Stimulated activated CD8-positive, alpha-beta memory T cell treated with anti-CD3 and anti-CD28 coated beads, Interleukin-4, amount 100 ng/mL, for 4 hours (primary cell): Measurements from ENCODE around the gene PGAP3.
"Not testable (repeated sequence)": the region's sequence is repeated elsewhere in the genome, so short reads cannot be mapped to it uniquely, and the experiment has no call there.

Experiments used
- DNase-seq, 2 donors: peaks; one replicate each; pipeline ENCODE4 v3.0.0-alpha.2; 2020; ENCODE audit warnings: low read depth in 2 of 2, low spot score in 1 of 2

PGAP3 gene

GRCh38 chr17:39715375-39716072 is 27.7 kb upstream of the PGAP3 start:
- no peak for DNase-seq

- no peak for DNase-seq
These were observed 26.4 kb upstream of the PGAP3 start for GRCh38 chr17:39714234-39714633.

- no peak for DNase-seq
These were observed 24.0 kb upstream of the PGAP3 start for GRCh38 chr17:39711851-39712250.

- not testable (repeated sequence) for DNase-seq
These were observed 23.2 kb upstream of the PGAP3 start for GRCh38 chr17:39711071-39711470.

- no peak for DNase-seq
These were observed 22.4 kb upstream of the PGAP3 start for GRCh38 chr17:39709998-39710964.

- DNase-seq, result no peak
These were observed 21.6 kb upstream of the PGAP3 start for GRCh38 chr17:39709319-39709997.

GRCh38 chr17:39706921-39707337 is 19.1 kb upstream of the PGAP3 start:
- DNase-seq, result no peak

- DNase-seq, result no peak
These were observed 18.5 kb upstream of the PGAP3 start for GRCh38 chr17:39706383-39706782.

- no peak for DNase-seq
These were observed 18.0 kb upstream of the PGAP3 start for GRCh38 chr17:39705786-39706348.

- no peak for DNase-seq
These were observed 17.1 kb upstream of the PGAP3 start for GRCh38 chr17:39704821-39705551.

- DNase-seq, result no peak
These were observed 16.1 kb upstream of the PGAP3 start for GRCh38 chr17:39703913-39704312.

GRCh38 chr17:39702901-39703893 is 15.3 kb upstream of the PGAP3 start:
- DNase-seq, result no peak

- DNase-seq, result no peak
These were observed 14.0 kb upstream of the PGAP3 start for GRCh38 chr17:39701784-39702422.

- DNase-seq, result no peak
These were observed 13.3 kb upstream of the PGAP3 start for GRCh38 chr17:39701012-39701783.

GRCh38 chr17:39700148-39700987 is 12.5 kb upstream of the PGAP3 start:
- DNase-seq, result no peak

- no peak for DNase-seq
These were observed 11.9 kb upstream of the PGAP3 start, which contains the start of gene ERBB2 for GRCh38 chr17:39699818-39700147. Gene ERBB2 (plus strand): TSS chr17:39700064. CDS start chr17:39700239, 175 bp downstream.

- DNase-seq, result not testable (repeated sequence)
These were observed 11.4 kb upstream of the PGAP3 start for GRCh38 chr17:39699157-39699817.
